Measurements from ENCODE around the gene PLOD2.

GRCh38 chr3:146128939-146129338 lies 32.0 kb downstream of the PLOD2 start:
- TF ChIP-seq POLR2A (IDR thresholded peaks at IDR 0.05; ENCODE audit: low read length) (no peak), GATA1 (IDR thresholded peaks at IDR 0.05; ENCODE audit: low read depth, low read length) (no peak)

Measured in erythroblast (primary cell).